Mammary epithelial cell (primary cell): ENCODE results near the gene ACOT6.
"Not testable (repeated sequence)": the region's sequence is repeated elsewhere in the genome, so short reads cannot be mapped to it uniquely, and the experiment has no call there.

Experiments
- CTCF ChIP-seq, 2 donors: IDR thresholded peaks in 1 of 2; conservative IDR thresholded peaks in 1 of 2; 2 replicates each; pipeline ENCODE4 v1.5.1; 2011 to 2012; ENCODE audit warnings: inconsistent platforms in 2 of 2, low read length in 2 of 2, mild to moderate bottlenecking in 2 of 2, control low read depth in 1 of 2, low read depth in 1 of 2; ENCODE audit not compliant: insufficient read depth in 1 of 2; ENCODE audit errors: extremely low read depth in 1 of 2
- EZH2 ChIP-seq: IDR thresholded peaks from 2 replicates; pipeline ENCODE4 v1.6.1; 2012; ENCODE audit warnings: low read length, inconsistent platforms, borderline replicate concordance

- not testable (repeated sequence) for TF ChIP-seq CTCF (conservative IDR thresholded peaks at IDR 0.05 in 1 of 2, IDR thresholded peaks at IDR 0.05 in 1 of 2; ENCODE audit: extremely low read depth in 1 of 2, insufficient read depth in 1 of 2, low read depth in 1 of 2, low read length in 2 of 2); EZH2
These were observed 30.0 kb upstream of the ACOT6 start for GRCh38 chr14:73582102-73582979.
